Activated T-cell treated with anti-CD3 and anti-CD28 coated beads, Interleukin-2, amount 50 U/mL, for 48 hours (primary cell): ENCODE measurements around the gene GPR89B.
A peak's percentile ranks its signal among the peaks of the same experiment; 100 is the strongest.
"Not testable (repeated sequence)": the region's sequence is repeated elsewhere in the genome, so short reads cannot be mapped to it uniquely, and the experiment has no call there.

Experiments
- DNase-seq, 2 experiments: peaks; one replicate each; pipeline ENCODE4 v3.0.0-alpha.2; 2020

GPR89B gene

GRCh38 chr1:147942563-147942962 is 14.3 kb downstream of the GPR89B start:
- DNase-seq, result not testable (repeated sequence)

- not testable (repeated sequence) for DNase-seq
Observed at GRCh38 chr1:147949517-147949916, 21.3 kb downstream of the GPR89B start.

GRCh38 chr1:147958906-147959305 is 30.7 kb downstream of the GPR89B start:
- not testable (repeated sequence) for DNase-seq

GRCh38 chr1:147959680-147960079 is 31.5 kb downstream of the GPR89B start:
- not testable (repeated sequence) for DNase-seq

- DNase-seq, result not testable (repeated sequence)
Observed at GRCh38 chr1:147964575-147964974, 36.4 kb downstream of the GPR89B start.

- DNase-seq, result not testable (repeated sequence)
Observed at GRCh38 chr1:147966657-147967056, 38.4 kb downstream of the GPR89B start.

GRCh38 chr1:147978896-147979651 is 50.9 kb downstream of the GPR89B start:
- peak in 1 of 2 experiments; percentile 24 for DNase-seq

- not testable (repeated sequence) for DNase-seq
Observed at GRCh38 chr1:147985374-147985773, 57.2 kb downstream of the GPR89B start.

GRCh38 chr1:147987893-147988292 is 59.7 kb downstream of the GPR89B start:
- DNase-seq, result not testable (repeated sequence)

- DNase-seq, result not testable (repeated sequence)
Observed at GRCh38 chr1:147992916-147993315, 64.7 kb downstream of the GPR89B start.

- not testable (repeated sequence) for DNase-seq
Observed at GRCh38 chr1:147993400-147993799, 65.2 kb downstream of the GPR89B start.

- not testable (repeated sequence) for DNase-seq
Observed at GRCh38 chr1:147993825-147994615, 65.8 kb downstream of the GPR89B start.

- DNase-seq, result not testable (repeated sequence)
Observed at GRCh38 chr1:147996088-147996487, 67.9 kb downstream of the GPR89B start.

GRCh38 chr1:148007724-148008123 is 79.5 kb downstream of the GPR89B start:
- not testable (repeated sequence) for DNase-seq

- no peak for DNase-seq
Observed at GRCh38 chr1:148010527-148010926, 82.3 kb downstream of the GPR89B start.

GRCh38 chr1:148013177-148014144 is 85.2 kb downstream of the GPR89B start:
- DNase-seq, result peak; percentile 20 to 23

GRCh38 chr1:148014289-148015200 is 86.3 kb downstream of the GPR89B start:
- DNase-seq, result peak; percentile 25 to 34

GRCh38 chr1:148024918-148025317 is 96.7 kb downstream of the GPR89B start:
- DNase-seq, result not testable (repeated sequence)

- DNase-seq, result not testable (repeated sequence)
Observed at GRCh38 chr1:148027004-148027403, 98.8 kb downstream of the GPR89B start.

- peak; percentile 28 to 35 for DNase-seq
Observed at GRCh38 chr1:148032247-148032646, 104.0 kb downstream of the GPR89B start.

- not testable (repeated sequence) for DNase-seq
Observed at GRCh38 chr1:148032690-148033089, 104.5 kb downstream of the GPR89B start.
